ENCODE results near the gene SPINK5.
"Not testable (repeated sequence)": the region's sequence is repeated elsewhere in the genome, so short reads cannot be mapped to it uniquely, and the experiment has no call there.

SPINK5 gene

GRCh38 chr5:148063861-148064260, at the start of gene SPINK5:
SPINK5 (plus strand) TSS chr5:148063980; CDS start chr5:148064045, 65 bp downstream.
- in situ Hi-C loops (cut with MboI; ENCODE audit: low sequenced_read_pairs): no loop called here

- in situ Hi-C loops (cut with MboI; ENCODE audit: low sequenced_read_pairs): no loop called here
Measured at GRCh38 chr5:148014276-148014675, 49.5 kb upstream of the SPINK5 start.

- in situ Hi-C loops (cut with MboI; ENCODE audit: low sequenced_read_pairs): no loop called here
Measured at GRCh38 chr5:148020257-148020988, 43.4 kb upstream of the SPINK5 start.

GRCh38 chr5:148027505-148027904, 36.3 kb upstream of the SPINK5 start:
- in situ Hi-C loops (cut with MboI; ENCODE audit: low sequenced_read_pairs): no loop called here

- in situ Hi-C loops (cut with MboI; ENCODE audit: low sequenced_read_pairs): no loop called here
Measured at GRCh38 chr5:148029131-148029530, 34.6 kb upstream of the SPINK5 start.

GRCh38 chr5:148033134-148033533, 30.6 kb upstream of the SPINK5 start:
- in situ Hi-C loops (cut with MboI; ENCODE audit: low sequenced_read_pairs): no loop called here

GRCh38 chr5:148035676-148036075, 28.1 kb upstream of the SPINK5 start:
- in situ Hi-C loops (cut with MboI; ENCODE audit: low sequenced_read_pairs): no loop called here

- in situ Hi-C loops (cut with MboI; ENCODE audit: low sequenced_read_pairs): no loop called here
Measured at GRCh38 chr5:148042881-148043280, 20.9 kb upstream of the SPINK5 start.

- in situ Hi-C loops (cut with MboI; ENCODE audit: low sequenced_read_pairs): no loop called here
Measured at GRCh38 chr5:148043705-148044104, 20.1 kb upstream of the SPINK5 start.

- in situ Hi-C loops (cut with MboI; ENCODE audit: low sequenced_read_pairs): not testable (repeated sequence)
Measured at GRCh38 chr5:148055160-148055559, 8.6 kb upstream of the SPINK5 start.

GRCh38 chr5:148060309-148060708, 3.5 kb upstream of the SPINK5 start:
- in situ Hi-C loops (cut with MboI; ENCODE audit: low sequenced_read_pairs): no loop called here

GRCh38 chr5:148060881-148061280, 2.9 kb upstream of the SPINK5 start:
- in situ Hi-C loops (cut with MboI; ENCODE audit: low sequenced_read_pairs): no loop called here

- in situ Hi-C loops (cut with MboI; ENCODE audit: low sequenced_read_pairs): no loop called here
Measured at GRCh38 chr5:148070621-148071020, 6.8 kb downstream of the SPINK5 start.

- in situ Hi-C loops (cut with MboI; ENCODE audit: low sequenced_read_pairs): no loop called here
Measured at GRCh38 chr5:148072207-148072606, 8.4 kb downstream of the SPINK5 start.

GRCh38 chr5:148075529-148075928, 11.7 kb downstream of the SPINK5 start:
- in situ Hi-C loops (cut with MboI; ENCODE audit: low sequenced_read_pairs): no loop called here

GRCh38 chr5:148083203-148083602, 19.4 kb downstream of the SPINK5 start:
- in situ Hi-C loops (cut with MboI; ENCODE audit: low sequenced_read_pairs): no loop called here

GRCh38 chr5:148084269-148084668, 20.5 kb downstream of the SPINK5 start:
- in situ Hi-C loops (cut with MboI; ENCODE audit: low sequenced_read_pairs): no loop called here

- in situ Hi-C loops (cut with MboI; ENCODE audit: low sequenced_read_pairs): no loop called here
Measured at GRCh38 chr5:148085310-148085709, 21.5 kb downstream of the SPINK5 start.

- in situ Hi-C loops (cut with MboI; ENCODE audit: low sequenced_read_pairs): no loop called here
Measured at GRCh38 chr5:148085977-148086705, 22.4 kb downstream of the SPINK5 start.

- in situ Hi-C loops (cut with MboI; ENCODE audit: low sequenced_read_pairs): no loop called here
Measured at GRCh38 chr5:148090146-148090772, 26.5 kb downstream of the SPINK5 start.

- in situ Hi-C loops (cut with MboI; ENCODE audit: low sequenced_read_pairs): no loop called here
Measured at GRCh38 chr5:148090773-148091250, 27.0 kb downstream of the SPINK5 start.
